ENCODE measurements around the gene ATG16L1.

ATG16L1 gene

DNA sequence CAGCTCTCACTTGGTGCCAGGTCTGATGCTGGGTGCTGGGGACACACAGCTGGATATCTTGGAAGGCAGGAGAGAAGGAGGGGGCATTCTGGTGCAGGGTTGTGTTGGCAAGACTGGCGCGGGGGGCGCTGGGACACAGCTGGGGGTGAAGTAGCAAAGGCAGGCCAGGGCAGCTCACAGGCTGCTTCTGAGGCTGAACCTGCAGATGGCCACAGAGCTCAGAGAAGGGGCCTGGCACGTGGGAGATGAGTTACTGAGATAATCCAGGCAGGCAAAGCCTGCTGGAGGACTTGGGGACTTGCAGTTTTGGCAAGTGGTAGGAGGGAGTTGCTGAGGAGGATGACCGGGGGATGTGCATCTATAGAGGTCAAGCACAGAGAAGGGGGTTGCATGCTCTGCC, 86.6 kb downstream of the ATG16L1 start:
- Histone ChIP-seq H3K27me3 (no peaks in the 10 kb centered on the region), H3K4me1 (ENCODE audit: control insufficient read depth in 1 of 2, insufficient read depth in 1 of 2, low read depth in 1 of 2, low read length in 1 of 2) (peaks cover 37 to 39% of the 10 kb centered on the region in 2 experiments), H3K36me3 (no peaks in the 10 kb centered on the region), H3K4me3 (ENCODE audit: low read depth in 1 of 2, low read length in 1 of 2) (no peak overlapping the region), H3K27ac (no peak overlapping the region), H3K9me3 (no peaks in the 10 kb centered on the region)
- TF ChIP-seq, protein P1, sequence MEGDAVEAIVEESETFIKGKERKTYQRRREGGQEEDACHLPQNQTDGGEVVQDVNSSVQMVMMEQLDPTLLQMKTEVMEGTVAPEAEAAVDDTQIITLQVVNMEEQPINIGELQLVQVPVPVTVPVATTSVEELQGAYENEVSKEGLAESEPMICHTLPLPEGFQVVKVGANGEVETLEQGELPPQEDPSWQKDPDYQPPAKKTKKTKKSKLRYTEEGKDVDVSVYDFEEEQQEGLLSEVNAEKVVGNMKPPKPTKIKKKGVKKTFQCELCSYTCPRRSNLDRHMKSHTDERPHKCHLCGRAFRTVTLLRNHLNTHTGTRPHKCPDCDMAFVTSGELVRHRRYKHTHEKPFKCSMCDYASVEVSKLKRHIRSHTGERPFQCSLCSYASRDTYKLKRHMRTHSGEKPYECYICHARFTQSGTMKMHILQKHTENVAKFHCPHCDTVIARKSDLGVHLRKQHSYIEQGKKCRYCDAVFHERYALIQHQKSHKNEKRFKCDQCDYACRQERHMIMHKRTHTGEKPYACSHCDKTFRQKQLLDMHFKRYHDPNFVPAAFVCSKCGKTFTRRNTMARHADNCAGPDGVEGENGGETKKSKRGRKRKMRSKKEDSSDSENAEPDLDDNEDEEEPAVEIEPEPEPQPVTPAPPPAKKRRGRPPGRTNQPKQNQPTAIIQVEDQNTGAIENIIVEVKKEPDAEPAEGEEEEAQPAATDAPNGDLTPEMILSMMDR (IDR thresholded peaks at IDR 0.05): no peak

DNA sequence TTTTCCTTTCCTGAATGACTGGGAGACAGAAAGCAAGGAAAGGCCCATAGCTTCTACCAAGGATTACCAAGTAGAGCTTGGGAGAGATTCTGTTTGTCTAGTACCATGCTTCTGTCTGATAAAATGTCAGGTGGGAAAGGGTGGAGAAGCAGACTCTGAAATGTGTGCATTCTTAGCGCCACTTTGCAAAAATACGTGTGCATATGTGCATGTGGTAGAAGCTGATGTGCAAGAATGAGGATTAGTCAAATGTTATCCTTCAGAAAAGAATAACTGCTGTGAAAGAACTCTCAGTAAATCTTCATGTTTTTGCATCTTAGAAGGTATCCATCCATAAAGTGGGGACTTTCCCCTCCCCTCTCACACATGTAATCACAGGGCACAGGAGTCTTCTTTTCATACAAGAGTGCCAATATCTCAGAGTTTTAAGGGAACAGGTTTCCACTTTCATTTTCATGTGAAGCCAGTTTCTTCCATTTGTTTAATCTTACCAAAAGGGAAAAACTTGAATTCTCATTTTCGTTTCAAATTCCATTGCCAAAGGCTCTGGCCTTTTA, 87.4 kb downstream of the ATG16L1 start:
- Histone ChIP-seq H3K36me3 (no peaks in the 10 kb centered on the region), H3K4me1 (ENCODE audit: control insufficient read depth in 1 of 2, insufficient read depth in 1 of 2, low read depth in 1 of 2, low read length in 1 of 2) (peaks cover 28 to 31% of the 10 kb centered on the region in 2 experiments), H3K27ac (peak overlapping the region; percentile 65), H3K4me3 (ENCODE audit: low read depth in 1 of 2, low read length in 1 of 2) (no peak overlapping the region), H3K9me3 (no peaks in the 10 kb centered on the region), H3K27me3 (no peaks in the 10 kb centered on the region)
- TF ChIP-seq, protein P1 (IDR thresholded peaks at IDR 0.05): no peak

DNA sequence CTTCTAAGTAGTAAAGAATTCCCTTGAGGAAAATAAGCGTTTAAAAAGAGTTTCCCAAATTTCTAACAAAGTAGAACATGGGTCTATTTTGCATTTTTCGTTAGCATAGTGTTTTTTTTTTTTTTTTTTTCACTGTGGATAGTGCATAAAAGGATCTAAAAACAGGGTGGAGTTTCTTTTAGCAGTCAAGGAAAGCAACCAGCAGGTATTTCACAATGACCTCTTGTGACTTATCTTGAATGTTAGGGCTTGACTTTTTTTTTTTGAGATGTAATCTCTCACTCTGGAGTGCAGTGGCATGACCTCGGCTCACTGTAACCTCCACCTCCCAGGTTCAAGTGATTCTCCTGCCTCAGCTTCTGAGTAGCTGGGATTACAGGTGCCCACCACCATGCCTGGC, 88.0 kb downstream of the ATG16L1 start:
- TF ChIP-seq, protein P1 (IDR thresholded peaks at IDR 0.05): no peak
- Histone ChIP-seq H3K4me3 (ENCODE audit: low read depth in 1 of 2, low read length in 1 of 2) (no peak overlapping the region), H3K27me3 (no peaks in the 10 kb centered on the region), H3K27ac (peak overlapping the region; percentile 65), H3K36me3 (no peaks in the 10 kb centered on the region), H3K4me1 (ENCODE audit: control insufficient read depth in 1 of 2, insufficient read depth in 1 of 2, low read depth in 1 of 2, low read length in 1 of 2) (peaks cover 23 to 26% of the 10 kb centered on the region in 2 experiments), H3K9me3 (no peaks in the 10 kb centered on the region)

- H3K4me1 ChIP-seq (ENCODE audit: control insufficient read depth in 1 of 2, insufficient read depth in 1 of 2, low read depth in 1 of 2, low read length in 1 of 2): peaks cover 16 to 18% of the 10 kb centered on the region in 2 experiments
- no peak overlapping the region for H3K27ac ChIP-seq
- H3K27me3 ChIP-seq: no peaks in the 10 kb centered on the region
- no peaks in the 10 kb centered on the region for H3K36me3 ChIP-seq
- no peaks in the 10 kb centered on the region for H3K9me3 ChIP-seq
- no peak overlapping the region for H3K4me3 ChIP-seq (ENCODE audit: low read depth in 1 of 2, low read length in 1 of 2)
- TF ChIP-seq, protein P1 (IDR thresholded peaks at IDR 0.05): no peak
These were observed 89.8 kb downstream of the ATG16L1 start for GRCh38 chr2:233341296-233341695.

DNA sequence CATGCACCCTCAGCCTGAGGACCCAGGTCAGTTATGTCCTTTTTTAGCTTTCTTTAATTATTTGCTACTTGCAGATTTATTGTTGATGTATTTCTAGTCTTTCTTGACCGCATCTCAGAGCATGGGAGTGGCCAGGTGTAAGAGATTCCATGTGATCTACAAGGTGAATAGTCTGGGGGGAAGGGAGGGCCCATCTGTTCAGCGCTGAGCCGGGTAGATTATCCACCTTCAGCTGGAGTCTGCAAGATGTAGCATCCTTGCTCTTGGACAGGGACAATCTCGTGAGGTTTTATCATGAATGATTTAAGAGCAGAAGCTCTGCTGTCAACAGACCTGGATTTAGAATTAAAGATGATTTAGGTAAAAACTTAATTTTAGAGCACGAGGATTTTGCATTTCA, 90.8 kb downstream of the ATG16L1 start:
- Histone ChIP-seq H3K9me3 (no peaks in the 10 kb centered on the region), H3K4me1 (ENCODE audit: control insufficient read depth in 1 of 2, insufficient read depth in 1 of 2, low read depth in 1 of 2, low read length in 1 of 2) (peaks cover 16 to 18% of the 10 kb centered on the region in 2 experiments), H3K4me3 (ENCODE audit: low read depth in 1 of 2, low read length in 1 of 2) (no peak overlapping the region), H3K36me3 (no peaks in the 10 kb centered on the region), H3K27me3 (no peaks in the 10 kb centered on the region), H3K27ac (no peak overlapping the region)
- TF ChIP-seq, protein P1 (IDR thresholded peaks at IDR 0.05): no peak
